Panc1 (cell line): ENCODE measurements around the gene ZC3H12C.

Experiments
- POLR2AphosphoS5 ChIP-seq: IDR thresholded peaks from 2 replicates; pipeline ENCODE4 v1.6.1; 2012; ENCODE audit warnings: mild to moderate bottlenecking, low read depth, low read length, moderate library complexity
- TF ChIP-seq, protein P1 (sequence below): fragments of 450-650 bp; IDR thresholded peaks from 2 replicates; pipeline ENCODE4 v1.5.1; 2017; ENCODE audit warnings: mild to moderate bottlenecking

DNA sequence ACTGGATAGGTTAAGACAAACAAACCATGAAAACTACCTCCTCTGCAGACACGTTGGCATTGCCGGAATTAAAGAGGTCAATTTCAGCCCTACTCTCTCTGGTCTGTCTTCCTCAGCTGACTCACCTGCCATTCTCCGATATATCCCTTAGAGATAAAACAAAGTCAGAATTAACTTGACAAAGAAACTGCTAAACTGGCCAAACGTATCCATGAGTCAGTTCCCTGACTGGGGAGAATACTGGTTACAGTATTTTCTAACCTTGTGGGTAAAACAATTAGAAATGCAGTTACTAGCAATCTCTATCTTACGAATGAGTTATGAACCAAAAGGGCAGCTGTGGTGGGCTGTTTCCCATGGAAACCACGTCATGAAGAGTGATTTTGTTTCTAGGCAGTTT is 107.0 kb downstream of the ZC3H12C start:
- TF ChIP-seq, protein P1, sequence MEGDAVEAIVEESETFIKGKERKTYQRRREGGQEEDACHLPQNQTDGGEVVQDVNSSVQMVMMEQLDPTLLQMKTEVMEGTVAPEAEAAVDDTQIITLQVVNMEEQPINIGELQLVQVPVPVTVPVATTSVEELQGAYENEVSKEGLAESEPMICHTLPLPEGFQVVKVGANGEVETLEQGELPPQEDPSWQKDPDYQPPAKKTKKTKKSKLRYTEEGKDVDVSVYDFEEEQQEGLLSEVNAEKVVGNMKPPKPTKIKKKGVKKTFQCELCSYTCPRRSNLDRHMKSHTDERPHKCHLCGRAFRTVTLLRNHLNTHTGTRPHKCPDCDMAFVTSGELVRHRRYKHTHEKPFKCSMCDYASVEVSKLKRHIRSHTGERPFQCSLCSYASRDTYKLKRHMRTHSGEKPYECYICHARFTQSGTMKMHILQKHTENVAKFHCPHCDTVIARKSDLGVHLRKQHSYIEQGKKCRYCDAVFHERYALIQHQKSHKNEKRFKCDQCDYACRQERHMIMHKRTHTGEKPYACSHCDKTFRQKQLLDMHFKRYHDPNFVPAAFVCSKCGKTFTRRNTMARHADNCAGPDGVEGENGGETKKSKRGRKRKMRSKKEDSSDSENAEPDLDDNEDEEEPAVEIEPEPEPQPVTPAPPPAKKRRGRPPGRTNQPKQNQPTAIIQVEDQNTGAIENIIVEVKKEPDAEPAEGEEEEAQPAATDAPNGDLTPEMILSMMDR: no peak
- TF ChIP-seq POLR2AphosphoS5: no peak
